ENCODE data around the gene PRDM16. TPM values are rescaled to one million over a fixed set of nuclear protein-coding genes. Genes with fewer than 3 reads are reported as not detected.

PRDM16 gene
- total RNA-seq, 1 experiment from 2014 or later, result 0.04 TPM

GRCh38 chr1:3245768-3246167, 176.8 kb downstream of the PRDM16 start:
- intact Hi-C loops (cut with micrococcal nuclease), result no loop called here
- H3K27me3 ChIP-seq (ENCODE audit: low read length), result peaks cover 99% of the 10 kb centered on the region

GRCh38 chr1:3246251-3246650, 177.2 kb downstream of the PRDM16 start:
- no peak overlapping the region for H3K27ac ChIP-seq (ENCODE audit: low read length)
- no TSS peak for BruUV-seq (replicated peaks)
- intact Hi-C loops (cut with micrococcal nuclease), result no loop called here
- H3K4me2 ChIP-seq (ENCODE audit: low read length), result no peak overlapping the region
- CTCF ChIA-PET, result no interaction called here
- no peak overlapping the region for H3K4me3 ChIP-seq (ENCODE audit: low read length)
- 0 out of 2 replicates have a peak, but pooled peaks cover 5% of the 10 kb centered on the region for H3K4me1 ChIP-seq (ENCODE audit: insufficient read depth, low read length)
- peaks cover 98% of the 10 kb centered on the region for H3K27me3 ChIP-seq (ENCODE audit: low read length)
- no peak overlapping the region for H2AFZ ChIP-seq (ENCODE audit: low read length)
- POLR2A ChIA-PET (ENCODE audit: unreplicated experiment), result no interaction called here
- DNase-seq (no peak), ATAC-seq (no peak)
- no peak overlapping the region for H3K9ac ChIP-seq (ENCODE audit: low read length)
- no peaks in the 10 kb centered on the region for H3K9me3 ChIP-seq (ENCODE audit: low read length)
- H4K20me1 ChIP-seq (ENCODE audit: low read length), result no peaks in the 10 kb centered on the region
- no peaks in the 10 kb centered on the region for H3K79me2 ChIP-seq (ENCODE audit: low read length)
- no peaks in the 10 kb centered on the region for H3K9me2 ChIP-seq (replicated peaks; ENCODE audit: low read length)
- no peaks in the 10 kb centered on the region for H3F3A ChIP-seq (ENCODE audit: low read length, unreplicated experiment)
- TF ChIP-seq CTCF (conservative IDR thresholded peaks at IDR 0.05; ENCODE audit: low read depth, low read length) (no peak), EZH2phosphoT487 (IDR thresholded peaks at IDR 0.05; ENCODE audit: borderline replicate concordance, low read length) (no peak), EZH2 (IDR thresholded peaks at IDR 0.05; ENCODE audit: low read length, unreplicated experiment) (no peak)
- no peaks in the 10 kb centered on the region for H3K36me3 ChIP-seq (ENCODE audit: low read depth, low read length)

More at GRCh38 chr1:3245768-3246167, 176.8 kb downstream of the PRDM16 start:
- Histone ChIP-seq H3K9me3 (ENCODE audit: low read length) (no peaks in the 10 kb centered on the region), H4K20me1 (ENCODE audit: low read length) (no peaks in the 10 kb centered on the region), H2AFZ (ENCODE audit: low read length) (no peak overlapping the region), H3K9ac (ENCODE audit: low read length) (no peak overlapping the region), H3K4me3 (ENCODE audit: low read length) (no peak overlapping the region), H3K79me2 (ENCODE audit: low read length) (no peaks in the 10 kb centered on the region), H3K27ac (ENCODE audit: low read length) (no peak overlapping the region), H3K4me2 (ENCODE audit: low read length) (no peak overlapping the region), H3F3A (ENCODE audit: low read length, unreplicated experiment) (no peaks in the 10 kb centered on the region), H3K36me3 (ENCODE audit: low read depth, low read length) (no peaks in the 10 kb centered on the region), H3K9me2 (replicated peaks; ENCODE audit: low read length) (no peaks in the 10 kb centered on the region), H3K4me1 (ENCODE audit: insufficient read depth, low read length) (0 out of 2 replicates have a peak, but pooled peaks cover 5% of the 10 kb centered on the region)
- ATAC-seq (no peak), DNase-seq (no peak)
- ChIA-PET POLR2A (ENCODE audit: unreplicated experiment) (no interaction called here), CTCF (no interaction called here)
- TF ChIP-seq CTCF (conservative IDR thresholded peaks at IDR 0.05; ENCODE audit: low read depth, low read length), result no peak
- no peak for TF ChIP-seq EZH2 (IDR thresholded peaks at IDR 0.05; ENCODE audit: low read length, unreplicated experiment)
- no peak for TF ChIP-seq EZH2phosphoT487 (IDR thresholded peaks at IDR 0.05; ENCODE audit: borderline replicate concordance, low read length)
- no TSS peak for BruUV-seq (replicated peaks)

- POLR2A ChIA-PET (ENCODE audit: unreplicated experiment), result no interaction called here
- 0 out of 2 replicates have a peak, but pooled peaks cover 5% of the 10 kb centered on the region for H3K4me1 ChIP-seq (ENCODE audit: insufficient read depth, low read length)
- H3K36me3 ChIP-seq (ENCODE audit: low read depth, low read length), result no peaks in the 10 kb centered on the region
- ATAC-seq (no peak), DNase-seq (no peak)
- H3K9me3 ChIP-seq (ENCODE audit: low read length), result no peaks in the 10 kb centered on the region
- H3K4me2 ChIP-seq (ENCODE audit: low read length), result no peak overlapping the region
- no peaks in the 10 kb centered on the region for H4K20me1 ChIP-seq (ENCODE audit: low read length)
- no peak overlapping the region for H3K4me3 ChIP-seq (ENCODE audit: low read length)
- BruUV-seq (replicated peaks), result no TSS peak
- H3K27ac ChIP-seq (ENCODE audit: low read length), result no peak overlapping the region
- no peak overlapping the region for H2AFZ ChIP-seq (ENCODE audit: low read length)
- no peaks in the 10 kb centered on the region for H3K9me2 ChIP-seq (replicated peaks; ENCODE audit: low read length)
- TF ChIP-seq CTCF (conservative IDR thresholded peaks at IDR 0.05; ENCODE audit: low read depth, low read length), result no peak
- TF ChIP-seq EZH2 (IDR thresholded peaks at IDR 0.05; ENCODE audit: low read length, unreplicated experiment), result no peak
- no peak for TF ChIP-seq EZH2phosphoT487 (IDR thresholded peaks at IDR 0.05; ENCODE audit: borderline replicate concordance, low read length)
- H3K9ac ChIP-seq (ENCODE audit: low read length), result no peak overlapping the region
- H3K79me2 ChIP-seq (ENCODE audit: low read length), result no peaks in the 10 kb centered on the region
- intact Hi-C loops (cut with micrococcal nuclease), result no loop called here
- peaks cover 98% of the 10 kb centered on the region for H3K27me3 ChIP-seq (ENCODE audit: low read length)
- CTCF ChIA-PET, result no interaction called here
- no peaks in the 10 kb centered on the region for H3F3A ChIP-seq (ENCODE audit: low read length, unreplicated experiment)
These were observed 178.6 kb downstream of the PRDM16 start for GRCh38 chr1:3247521-3248121.
